ENCODE measurements around the gene COQ3. TPM values are rescaled to one million over a fixed set of nuclear protein-coding genes. Genes with fewer than 3 reads are reported as not detected.

COQ3 gene
- total RNA-seq, 1 donor from 2014 or later: 4.8 TPM

- H3K4me3 Mint-ChIP-seq (ENCODE audit: low read depth): no peak overlapping the region
- no peak for DNase-seq (ENCODE audit: low spot score, unreplicated experiment)
- H3K27ac Mint-ChIP-seq: no peak overlapping the region
- no peaks in the 10 kb centered on the region for H3K36me3 Mint-ChIP-seq (ENCODE audit: insufficient read depth)
- H3K27me3 Mint-ChIP-seq: peaks cover 4% of the 10 kb centered on the region
- TF ChIP-seq CTCF (IDR thresholded peaks at IDR 0.05; ENCODE audit: unreplicated experiment): no peak
- H3K4me1 Mint-ChIP-seq (ENCODE audit: low read depth): no peaks in the 10 kb centered on the region
- no peaks in the 10 kb centered on the region for H3K9me3 Mint-ChIP-seq (ENCODE audit: low read depth)
These were observed 30.0 kb downstream of the COQ3 start for GRCh38 chr6:99364026-99364425.

GRCh38 chr6:99362678-99363268 is 31.2 kb downstream of the COQ3 start:
- no peaks in the 10 kb centered on the region for H3K36me3 Mint-ChIP-seq (ENCODE audit: insufficient read depth)
- no peak overlapping the region for H3K27ac Mint-ChIP-seq
- H3K9me3 Mint-ChIP-seq (ENCODE audit: low read depth): no peaks in the 10 kb centered on the region
- no peaks in the 10 kb centered on the region for H3K4me1 Mint-ChIP-seq (ENCODE audit: low read depth)
- H3K4me3 Mint-ChIP-seq (ENCODE audit: low read depth): no peak overlapping the region
- no peak for DNase-seq (ENCODE audit: low spot score, unreplicated experiment)
- H3K27me3 Mint-ChIP-seq: peaks cover 6% of the 10 kb centered on the region
- TF ChIP-seq CTCF (IDR thresholded peaks at IDR 0.05; ENCODE audit: unreplicated experiment): no peak

- no peak for DNase-seq (ENCODE audit: low spot score, unreplicated experiment)
- Mint-ChIP-seq H3K9me3 (ENCODE audit: low read depth) (no peaks in the 10 kb centered on the region), H3K36me3 (ENCODE audit: insufficient read depth) (no peaks in the 10 kb centered on the region), H3K27ac (no peak overlapping the region), H3K27me3 (peaks cover 25% of the 10 kb centered on the region), H3K4me1 (ENCODE audit: low read depth) (no peaks in the 10 kb centered on the region), H3K4me3 (ENCODE audit: low read depth) (no peak overlapping the region)
- TF ChIP-seq CTCF (IDR thresholded peaks at IDR 0.05; ENCODE audit: unreplicated experiment): no peak
These were observed 34.2 kb downstream of the COQ3 start for GRCh38 chr6:99359800-99360199.

- Mint-ChIP-seq H3K27me3 (peaks cover 34% of the 10 kb centered on the region), H3K4me3 (ENCODE audit: low read depth) (no peak overlapping the region)
- no peak for TF ChIP-seq CTCF (IDR thresholded peaks at IDR 0.05; ENCODE audit: unreplicated experiment)
These were observed 37.4 kb downstream of the COQ3 start for GRCh38 chr6:99356641-99357040.

GRCh38 chr6:99354983-99355382 is 39.0 kb downstream of the COQ3 start:
- Mint-ChIP-seq H3K9me3 (ENCODE audit: low read depth) (no peaks in the 10 kb centered on the region), H3K27ac (no peak overlapping the region), H3K27me3 (peaks cover 30% of the 10 kb centered on the region), H3K4me1 (ENCODE audit: low read depth) (peaks cover 8% of the 10 kb centered on the region), H3K36me3 (ENCODE audit: insufficient read depth) (no peaks in the 10 kb centered on the region), H3K4me3 (ENCODE audit: low read depth) (no peak overlapping the region)
- DNase-seq (ENCODE audit: low spot score, unreplicated experiment): no peak
- no peak for TF ChIP-seq CTCF (IDR thresholded peaks at IDR 0.05; ENCODE audit: unreplicated experiment)

More at GRCh38 chr6:99356641-99357040, 37.4 kb downstream of the COQ3 start:
- Mint-ChIP-seq H3K9me3 (ENCODE audit: low read depth) (no peaks in the 10 kb centered on the region), H3K27ac (no peak overlapping the region), H3K4me1 (ENCODE audit: low read depth) (no peaks in the 10 kb centered on the region), H3K36me3 (ENCODE audit: insufficient read depth) (no peaks in the 10 kb centered on the region)
- DNase-seq (ENCODE audit: low spot score, unreplicated experiment): no peak
